ENCODE data around the gene LAMB1.
"Not testable (repeated sequence)": the region's sequence is repeated elsewhere in the genome, so short reads cannot be mapped to it uniquely, and the experiment has no call there.

Gene LAMB1

DNA sequence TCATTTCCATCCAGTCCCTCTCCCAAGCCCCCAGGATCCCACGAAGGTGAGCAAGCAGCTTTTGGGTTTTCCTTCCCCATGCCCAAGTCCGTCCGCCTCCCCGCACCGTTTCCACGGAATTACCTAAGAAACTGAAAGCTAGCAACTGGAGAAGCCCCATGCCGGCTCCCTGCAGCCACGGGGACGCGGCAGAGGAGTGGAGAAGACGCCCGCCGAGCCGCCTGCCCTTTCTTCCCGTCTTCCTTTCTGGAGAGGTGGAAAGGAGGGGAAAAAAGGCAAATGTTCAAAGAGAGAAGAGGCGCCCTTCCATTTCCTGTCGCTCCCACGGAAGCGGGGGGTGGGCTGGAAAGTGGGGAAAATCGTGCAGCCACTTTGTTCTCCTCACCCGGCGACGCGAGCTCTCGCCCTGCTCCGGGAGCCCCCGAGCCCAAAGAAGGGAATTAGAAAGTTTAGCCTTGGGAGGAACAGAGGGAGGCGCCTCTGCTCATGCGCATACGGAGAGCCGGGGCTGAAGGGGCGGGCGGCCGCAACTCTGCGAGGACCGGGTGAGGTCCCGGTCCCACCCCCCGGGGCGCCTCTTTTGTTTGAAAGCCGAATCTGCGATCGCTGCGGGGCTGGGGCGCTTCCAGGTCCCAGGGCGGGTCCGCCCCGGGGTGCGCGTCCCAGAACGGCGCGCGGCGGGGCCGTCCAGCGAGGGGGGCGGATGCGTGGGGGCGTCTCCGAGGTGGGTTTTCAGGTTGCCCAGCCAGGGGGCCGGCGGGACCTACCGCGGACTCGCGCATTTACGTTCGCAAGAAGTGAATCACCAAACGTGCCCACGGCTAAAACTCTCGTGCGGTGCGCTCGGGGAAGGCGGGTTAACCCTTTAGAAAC is at the start of gene LAMB1:
TSS of gene LAMB1 (minus strand) at position 436 of the 873 bp plus-strand sequence. CDS start at position 160, 276 bp downstream.
- no peak for DNase-seq (ENCODE audit: low read depth)

DNA sequence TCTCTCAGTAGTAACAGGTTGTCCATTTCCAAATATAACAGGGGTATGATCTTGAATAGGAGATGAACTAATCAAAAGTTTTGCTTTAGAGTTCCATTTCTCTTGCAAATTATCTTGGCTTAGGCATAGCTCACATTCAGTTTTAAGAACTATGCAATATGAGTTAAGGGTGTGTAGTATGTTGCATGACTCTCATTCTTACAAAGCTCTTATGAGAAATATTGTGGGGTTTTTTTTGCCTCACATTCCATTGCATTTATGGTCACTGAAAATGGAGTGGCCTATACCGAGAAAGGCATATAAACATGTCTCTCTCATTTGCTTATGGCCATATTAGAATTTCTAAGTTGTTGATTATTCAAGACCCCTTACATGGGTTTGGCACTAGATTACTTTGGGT is 48.5 kb upstream of the LAMB1 start:
- DNase-seq (ENCODE audit: low read depth), result no peak

DNA sequence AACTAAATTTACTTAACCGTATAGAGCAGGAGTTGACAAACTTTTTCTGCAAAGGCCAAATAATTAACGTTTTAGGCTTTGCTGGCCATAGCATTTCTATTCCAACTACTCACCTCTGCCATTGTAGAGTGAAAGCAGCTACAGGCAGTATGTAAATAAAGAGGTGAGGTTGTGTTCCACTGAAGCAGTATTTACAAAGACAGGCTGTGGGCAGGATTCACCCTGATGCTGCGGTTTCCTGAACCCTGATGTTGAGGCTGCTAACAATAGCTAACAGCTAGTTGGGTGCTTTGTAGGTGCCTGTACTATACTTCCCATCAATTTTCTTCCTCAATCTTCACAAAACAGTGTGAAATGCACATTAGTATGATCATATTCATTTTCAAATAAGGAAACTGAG is 47.0 kb upstream of the LAMB1 start:
- DNase-seq (ENCODE audit: low read depth), result no peak

DNA sequence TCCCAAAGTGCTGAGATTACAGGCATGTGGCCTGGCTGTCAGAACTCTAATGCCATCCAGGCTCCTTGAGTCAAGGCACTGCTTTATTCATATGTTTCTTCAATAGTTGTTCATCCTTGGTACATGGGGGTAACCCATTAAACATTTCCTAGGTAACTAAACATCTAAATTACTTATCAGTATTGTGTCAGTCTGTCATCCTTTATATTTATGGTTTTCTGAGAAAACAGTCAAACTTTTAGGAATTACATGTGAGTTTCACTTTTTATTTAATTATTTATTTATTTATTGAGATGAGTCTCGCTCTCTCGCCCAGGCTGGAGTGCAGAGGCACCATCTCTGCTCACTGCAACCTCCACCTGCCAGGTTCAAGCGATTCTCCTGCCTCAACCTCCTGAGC is 45.5 kb upstream of the LAMB1 start:
- no peak for DNase-seq (ENCODE audit: low read depth)

DNA sequence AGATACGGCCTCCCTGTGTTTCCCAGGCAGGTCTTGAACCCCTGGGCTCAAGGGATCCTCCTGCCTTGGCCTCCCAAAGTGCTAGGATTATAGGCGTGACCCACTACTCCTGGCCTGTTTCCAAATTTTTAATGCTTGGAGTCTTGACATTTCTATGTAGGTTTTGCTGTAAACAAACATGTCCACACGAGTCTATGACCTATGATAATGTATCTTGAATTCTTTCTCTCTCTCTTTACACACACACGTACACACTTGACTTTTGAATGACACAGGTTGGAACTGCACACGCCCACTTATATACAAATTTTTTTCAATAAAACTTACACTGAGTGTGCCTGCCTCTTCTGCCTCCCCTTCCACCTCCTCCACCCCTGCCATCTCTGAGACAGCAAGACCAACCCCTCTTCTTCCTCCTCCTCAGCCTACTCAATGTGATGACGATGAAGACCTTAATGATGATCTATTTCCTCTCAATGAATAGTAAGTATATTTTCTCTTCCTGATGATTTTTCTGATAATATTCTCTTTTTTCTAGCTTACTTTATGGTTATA is 44.1 kb upstream of the LAMB1 start:
- DNase-seq (ENCODE audit: low read depth), result no peak

DNA sequence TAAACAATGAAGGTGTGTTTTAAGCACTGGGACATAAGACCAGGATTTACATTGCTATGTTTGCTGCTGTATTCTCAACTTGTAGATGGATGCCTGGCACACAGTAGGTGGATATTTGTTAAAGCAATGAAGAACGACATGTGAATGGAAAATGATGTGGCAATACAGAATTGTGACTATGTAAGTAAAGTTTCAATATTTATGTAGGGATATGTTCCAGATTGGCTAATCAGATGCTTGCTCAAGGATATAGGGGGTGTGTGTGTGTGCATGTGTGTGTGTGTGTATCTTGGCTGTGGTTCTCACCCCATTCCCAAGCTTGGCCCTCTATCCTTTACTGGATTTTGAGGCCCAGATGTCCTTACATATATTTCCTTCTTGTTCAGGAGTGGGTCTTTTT is 42.7 kb upstream of the LAMB1 start:
- no peak for DNase-seq (ENCODE audit: low read depth)

DNA sequence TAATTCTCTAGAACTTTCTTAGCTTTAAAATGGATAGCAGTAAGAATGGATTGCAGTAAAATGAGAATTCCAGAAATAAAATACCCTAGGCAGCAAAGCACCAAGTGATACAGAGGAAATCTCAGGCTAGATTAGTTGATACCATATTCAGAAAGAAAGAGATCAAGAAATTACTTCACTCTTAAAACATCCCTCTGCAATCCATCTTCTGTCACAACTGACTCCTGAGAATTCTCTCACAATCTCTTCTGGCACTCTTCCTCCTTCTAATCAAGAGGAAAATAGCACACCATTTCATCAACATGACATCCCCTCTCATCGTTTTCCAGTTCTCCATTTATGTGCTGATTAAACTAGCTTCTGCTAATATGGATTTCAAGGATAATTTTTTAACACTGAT is 42.2 kb upstream of the LAMB1 start:
- no peak for DNase-seq (ENCODE audit: low read depth)

DNA sequence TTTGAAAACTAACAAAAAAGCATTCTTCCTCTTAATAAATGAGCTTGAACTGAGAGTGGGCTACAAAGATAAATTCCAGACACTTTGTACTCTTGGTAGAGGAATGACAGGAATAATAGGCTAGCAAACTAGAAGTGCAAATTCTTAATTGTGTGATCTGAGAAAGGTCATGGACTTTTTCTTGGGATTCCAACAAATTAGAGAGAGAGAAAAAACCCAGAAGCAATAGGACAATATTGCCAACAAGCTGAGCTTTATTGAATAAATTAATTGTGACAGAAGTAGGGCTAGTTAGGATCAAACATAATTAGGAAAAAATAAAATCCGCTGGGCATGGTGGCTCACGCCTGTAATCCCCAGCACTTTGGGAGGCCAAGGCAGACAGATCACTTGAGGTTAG is 41.4 kb upstream of the LAMB1 start:
- DNase-seq (ENCODE audit: low read depth), result no peak

DNA sequence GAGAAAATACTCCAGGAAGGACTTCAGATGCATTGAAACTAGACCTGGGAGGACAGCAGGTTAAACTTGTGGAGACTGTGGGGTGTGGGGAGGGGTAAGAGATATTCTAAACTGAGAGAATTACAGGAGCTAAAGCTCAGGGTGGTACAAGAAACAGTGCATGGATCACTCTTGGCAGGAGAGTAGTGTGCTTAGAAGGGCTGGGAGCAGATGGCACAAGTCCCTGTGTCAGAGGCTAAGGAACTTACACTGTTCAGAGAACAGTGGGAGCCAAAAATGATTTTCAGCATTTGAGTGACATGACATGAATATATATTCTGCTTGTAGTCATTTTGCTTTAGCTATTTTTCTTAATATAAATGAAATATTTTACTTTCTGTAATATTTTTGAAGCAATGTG is 36.0 kb upstream of the LAMB1 start:
- no peak for DNase-seq (ENCODE audit: low read depth)

DNA sequence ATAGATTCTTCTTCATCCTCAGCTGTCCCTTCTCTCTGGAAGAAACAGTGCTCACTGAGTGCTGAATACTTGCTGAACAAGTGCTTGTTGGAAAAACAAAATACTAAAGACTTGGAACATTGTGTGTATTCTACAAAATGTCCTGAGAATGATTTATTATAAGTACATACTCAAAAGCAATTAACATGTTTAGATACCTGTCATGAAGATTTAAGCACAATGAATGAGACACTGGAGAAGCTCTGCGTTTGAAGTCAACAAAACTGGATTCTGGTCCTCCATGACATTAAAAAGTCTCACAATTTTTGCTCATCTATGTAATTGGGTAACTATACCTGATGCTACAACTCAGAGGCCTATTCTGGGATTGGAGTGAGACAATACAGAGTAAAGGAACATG is 34.8 kb upstream of the LAMB1 start:
- DNase-seq (ENCODE audit: low read depth), result no peak

DNA sequence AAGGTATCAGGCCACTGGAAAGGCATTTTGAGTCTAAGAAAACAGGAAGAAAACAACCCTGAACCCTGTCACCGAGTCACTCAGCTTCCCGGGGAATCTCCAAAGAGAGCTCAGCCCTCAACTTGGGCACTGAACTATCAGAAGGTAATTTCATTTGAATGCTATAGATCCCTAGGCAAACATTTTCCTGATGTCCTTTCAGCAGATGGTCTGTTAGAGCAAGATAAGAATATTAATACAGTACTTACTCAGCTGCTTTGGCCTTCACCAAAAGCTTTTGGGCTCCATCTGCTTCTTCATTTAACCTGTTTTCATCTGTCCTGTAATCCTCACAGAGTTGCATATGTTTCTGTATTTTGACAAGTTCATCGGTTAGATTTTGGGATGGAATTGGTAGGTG is 34.2 kb upstream of the LAMB1 start:
- no peak for DNase-seq (ENCODE audit: low read depth)

DNA sequence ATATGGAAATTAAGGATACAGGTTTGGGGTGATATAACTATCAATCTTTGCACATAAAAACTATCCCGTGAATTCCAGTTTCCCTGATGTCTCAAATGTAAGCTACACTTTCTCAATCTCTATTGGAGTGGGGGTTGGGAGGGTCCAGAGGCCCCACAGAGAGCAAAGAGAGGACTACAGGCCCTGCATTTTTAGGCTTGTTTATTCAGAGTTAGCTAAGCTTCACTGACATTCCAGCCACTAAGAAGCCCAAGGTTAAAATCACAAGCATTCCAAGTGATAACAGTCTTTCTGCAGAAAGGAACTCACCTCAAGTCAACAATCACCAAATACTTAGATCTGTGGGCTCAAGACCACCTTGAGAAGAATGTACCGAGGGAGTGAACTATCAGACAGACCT is 31.6 kb upstream of the LAMB1 start:
- no peak for DNase-seq (ENCODE audit: low read depth)

DNA sequence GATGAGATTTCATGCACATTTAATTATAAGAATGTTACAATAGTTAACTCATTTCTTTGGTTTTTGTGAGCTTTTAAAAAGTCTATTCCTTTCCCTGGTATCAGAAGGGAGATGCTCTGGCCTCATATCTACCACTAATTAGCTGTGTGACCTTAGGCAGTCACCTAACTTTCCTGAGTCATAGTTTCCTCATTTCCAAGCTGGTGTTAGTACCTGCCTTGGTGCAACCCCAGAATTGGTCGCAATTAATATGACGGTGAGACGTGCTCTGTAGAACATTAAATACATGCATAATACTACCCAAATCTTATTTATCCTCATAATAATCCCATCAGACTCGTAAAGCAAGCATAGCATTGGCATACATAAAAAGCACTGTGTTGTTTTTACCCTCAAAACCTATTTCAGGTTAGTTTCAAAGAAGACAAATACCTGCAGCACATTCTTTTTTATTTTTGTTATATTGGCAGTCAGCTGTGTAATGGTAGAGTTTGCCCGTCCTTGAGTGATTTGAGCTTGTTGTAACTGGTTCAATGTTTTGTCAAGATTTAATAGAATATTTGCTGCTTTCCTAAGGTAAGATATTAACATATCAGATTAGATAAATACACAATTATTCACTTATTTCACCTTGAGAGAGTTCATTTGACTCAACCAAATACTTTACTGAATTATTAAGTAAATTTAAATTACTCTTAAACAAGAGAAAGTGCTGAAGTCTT is 31.0 kb upstream of the LAMB1 start:
- no peak for DNase-seq (ENCODE audit: low read depth)

DNA sequence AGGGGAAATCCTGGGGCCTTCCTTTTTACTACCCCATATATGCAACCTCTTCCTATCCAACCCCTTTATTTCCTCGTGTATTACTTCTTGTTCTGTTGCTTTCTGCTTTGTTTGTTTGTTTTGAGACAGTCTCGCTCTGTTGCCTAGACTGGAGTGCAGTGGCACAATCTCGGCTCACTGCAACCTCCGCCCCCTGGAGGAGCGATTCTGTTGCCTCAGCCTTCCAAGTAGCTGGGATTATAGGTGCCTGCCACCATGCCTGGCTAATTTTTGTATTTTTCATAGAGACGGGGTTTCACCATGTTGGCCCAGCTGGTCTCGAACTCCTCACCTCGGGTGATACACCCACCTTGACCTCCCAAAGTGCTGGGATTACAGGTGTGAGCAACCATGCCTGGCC is 30.3 kb upstream of the LAMB1 start:
- DNase-seq (ENCODE audit: low read depth), result not testable (repeated sequence)

DNA sequence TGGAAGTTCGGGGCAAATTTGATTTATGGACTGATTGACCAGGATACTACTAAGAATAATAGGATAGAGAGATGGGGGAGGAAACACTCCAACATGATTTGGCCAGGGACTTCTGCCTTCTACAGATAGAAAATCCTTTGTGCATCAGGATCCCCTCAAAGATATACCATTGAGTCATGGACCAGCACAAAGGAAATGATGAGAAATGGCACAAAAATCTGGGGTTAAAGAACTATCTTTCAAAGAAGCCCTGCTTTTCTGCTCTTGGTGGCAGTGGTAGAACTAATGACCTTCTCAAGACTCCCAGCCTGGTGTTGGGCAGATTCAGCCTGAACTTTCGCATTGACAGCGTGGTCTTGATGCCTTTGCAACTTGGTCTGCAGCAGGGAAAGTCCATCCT is 27.6 kb upstream of the LAMB1 start:
- no peak for DNase-seq (ENCODE audit: low read depth)

DNA sequence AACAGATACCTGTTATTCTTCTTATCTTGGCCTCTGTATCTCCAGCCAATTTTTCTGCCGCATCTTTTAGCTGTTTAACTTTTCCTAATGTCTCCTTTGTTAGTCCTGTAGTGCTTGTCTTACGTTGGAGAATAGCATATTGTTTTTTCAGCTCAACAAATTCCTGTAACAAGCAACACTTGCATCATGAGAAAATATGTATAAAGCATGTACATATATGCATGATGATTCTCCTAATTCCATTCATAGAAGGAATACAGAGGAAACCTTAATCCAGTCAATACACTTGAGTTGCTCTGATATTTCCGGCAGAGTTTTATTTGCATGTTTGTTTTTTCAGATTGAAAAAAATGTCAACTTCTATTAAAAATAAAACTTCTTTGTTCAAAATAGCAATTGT is 26.1 kb upstream of the LAMB1 start:
- DNase-seq (ENCODE audit: low read depth), result no peak

DNA sequence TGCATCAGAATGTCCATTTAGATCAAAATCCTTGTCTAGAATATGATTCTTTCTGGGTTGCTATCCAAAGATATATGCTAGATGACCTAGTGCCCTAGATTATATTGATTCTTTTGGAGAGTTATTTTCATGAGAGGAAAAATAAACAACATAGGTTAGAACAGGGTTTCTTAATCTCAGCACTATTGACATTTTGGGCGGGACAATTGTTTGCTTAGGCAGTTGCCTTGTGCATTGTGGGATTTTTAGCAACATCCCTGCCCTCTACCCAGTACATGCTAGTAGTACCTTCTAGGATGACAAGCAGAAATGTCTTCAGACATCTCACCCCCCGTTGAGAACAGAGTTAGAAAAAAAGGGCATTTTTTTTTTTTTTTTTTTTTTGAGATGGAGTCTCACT is 25.1 kb upstream of the LAMB1 start:
- DNase-seq (ENCODE audit: low read depth), result no peak

DNA sequence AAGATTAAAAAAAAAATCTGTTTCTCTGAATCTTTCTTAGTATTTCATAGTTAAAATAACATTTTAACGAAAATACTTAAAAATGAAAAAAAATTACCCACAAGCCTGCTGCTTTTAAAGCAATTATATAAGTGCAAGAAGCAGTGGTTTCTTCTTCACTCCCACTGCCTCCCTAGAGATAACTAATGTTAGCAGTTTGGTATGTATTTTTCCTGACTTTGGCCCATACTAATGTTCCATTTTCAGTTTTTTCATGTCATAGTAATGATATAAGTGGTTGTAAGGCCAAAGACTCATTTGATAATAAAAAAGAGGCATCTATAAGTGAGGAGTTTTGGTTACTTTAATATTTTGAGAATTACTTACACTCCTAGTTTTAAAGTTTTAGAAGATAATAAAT is 24.3 kb upstream of the LAMB1 start:
- no peak for DNase-seq (ENCODE audit: low read depth)

DNA sequence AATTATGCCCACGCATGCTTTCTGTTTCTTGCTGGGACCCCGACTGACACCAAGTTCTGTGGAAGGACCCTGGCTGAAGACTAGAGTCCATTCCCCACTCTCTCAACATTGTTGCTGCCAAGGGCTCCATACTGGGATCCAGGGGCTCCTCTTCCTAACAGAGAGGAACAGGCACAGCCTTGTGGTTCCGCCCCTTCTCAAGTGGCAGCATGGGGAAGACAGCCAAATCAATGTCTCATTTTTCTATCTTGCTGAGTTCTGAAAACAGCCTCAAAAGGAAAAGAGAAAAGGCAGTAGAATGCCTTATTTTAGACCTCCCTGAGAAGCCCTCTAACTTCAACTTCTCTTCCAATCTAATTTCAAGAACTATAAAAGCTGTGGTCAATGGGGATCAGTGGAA is 23.7 kb upstream of the LAMB1 start:
- no peak for DNase-seq (ENCODE audit: low read depth)

DNA sequence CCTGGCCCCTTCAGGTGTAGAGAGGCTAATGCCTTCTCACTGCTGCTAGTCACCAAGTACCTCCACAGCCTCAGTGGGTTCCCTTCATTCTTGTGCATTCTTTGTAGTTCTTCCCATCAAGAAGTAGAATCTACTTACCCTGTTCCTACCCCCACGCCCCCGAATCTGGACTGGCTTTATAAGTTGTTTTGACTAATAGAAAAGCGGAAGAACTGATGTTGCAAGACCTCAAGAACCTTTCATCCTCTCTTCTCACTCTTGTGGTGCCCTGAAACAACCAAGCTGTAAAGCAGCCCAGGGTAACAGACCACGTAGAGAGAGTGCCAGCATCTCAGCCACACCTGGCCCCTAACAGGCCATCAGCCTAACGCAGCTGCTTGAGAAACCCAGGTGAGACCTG is 23.2 kb upstream of the LAMB1 start:
- DNase-seq (ENCODE audit: low read depth), result no peak

DNA sequence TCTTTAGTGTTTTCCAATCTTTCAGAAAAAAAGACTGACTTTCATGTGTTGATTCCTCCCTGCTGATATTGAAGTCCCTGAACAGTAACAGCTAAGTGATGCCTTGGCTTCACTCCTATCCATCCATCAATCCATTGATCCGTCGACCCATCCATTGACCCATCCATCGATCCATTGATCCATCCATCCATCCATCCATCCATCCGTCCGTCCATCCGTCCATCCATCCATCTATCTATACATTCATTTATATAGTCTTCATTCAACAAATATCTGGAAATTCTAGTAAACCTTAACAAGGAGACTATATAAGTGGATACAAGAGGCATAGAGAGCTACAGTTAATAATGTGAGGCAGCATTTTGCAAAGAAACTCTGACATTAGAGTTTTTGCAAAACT is 21.6 kb upstream of the LAMB1 start:
- DNase-seq (ENCODE audit: low read depth), result no peak

DNA sequence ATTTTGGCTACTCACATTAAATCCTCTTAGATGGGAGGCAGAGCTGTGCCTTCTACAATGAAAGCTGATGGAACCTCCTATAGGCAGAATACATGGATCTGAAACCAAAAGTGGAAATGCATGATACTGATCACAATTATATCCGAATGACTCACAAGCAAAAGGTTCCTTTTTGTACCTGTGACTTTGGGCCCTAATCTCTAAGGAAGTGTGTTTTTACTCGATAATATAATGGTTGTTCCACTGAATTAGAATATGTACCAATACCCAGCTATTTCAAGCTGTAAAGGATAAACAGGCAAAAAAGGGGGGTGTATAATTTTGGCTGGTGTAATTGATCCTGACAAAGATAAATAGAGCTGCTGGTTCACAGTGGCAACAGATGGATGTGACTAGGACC is 17.6 kb upstream of the LAMB1 start:
- DNase-seq (ENCODE audit: low read depth), result no peak

DNA sequence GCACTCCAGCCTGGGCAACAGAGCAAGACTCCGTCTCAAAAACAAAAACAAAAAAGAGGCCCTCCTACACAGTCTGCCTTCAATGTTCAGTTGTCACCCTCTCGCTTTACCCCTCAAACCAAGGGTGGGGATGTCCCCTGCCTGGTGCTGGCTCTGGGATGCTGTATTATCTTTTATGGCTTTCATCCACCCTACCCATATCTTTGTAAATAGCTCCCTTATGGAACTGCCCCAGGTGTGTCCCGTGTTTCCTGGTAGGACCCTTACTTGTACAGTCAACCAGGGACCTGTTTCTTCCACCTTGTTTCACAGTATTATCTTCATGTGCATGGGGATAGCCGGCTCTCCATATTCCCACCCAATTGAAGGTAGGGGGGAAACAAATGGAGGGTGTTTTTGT is 15.7 kb upstream of the LAMB1 start:
- DNase-seq (ENCODE audit: low read depth), result no peak
